D721Med (cell line): ENCODE data around the gene AQP1.

Experiments used
- DNase-seq: peaks from one replicate; pipeline ENCODE4 v3.0.0; 2011; ENCODE audit warnings: low spot score; ENCODE audit not compliant: insufficient read length
- FAIRE-seq: peaks from 2 replicates; lab custom pipeline; 2011; peaks lifted over from hg19 to GRCh38; lab: Jason Lieb, UNC
- CTCF ChIP-seq: IDR thresholded peaks from 2 replicates; pipeline ENCODE4 v1.5.1; 2012; ENCODE audit warnings: mild to moderate bottlenecking, control low read depth; ENCODE audit not compliant: insufficient read depth; ENCODE audit errors: missing control alignments

Gene AQP1

DNA sequence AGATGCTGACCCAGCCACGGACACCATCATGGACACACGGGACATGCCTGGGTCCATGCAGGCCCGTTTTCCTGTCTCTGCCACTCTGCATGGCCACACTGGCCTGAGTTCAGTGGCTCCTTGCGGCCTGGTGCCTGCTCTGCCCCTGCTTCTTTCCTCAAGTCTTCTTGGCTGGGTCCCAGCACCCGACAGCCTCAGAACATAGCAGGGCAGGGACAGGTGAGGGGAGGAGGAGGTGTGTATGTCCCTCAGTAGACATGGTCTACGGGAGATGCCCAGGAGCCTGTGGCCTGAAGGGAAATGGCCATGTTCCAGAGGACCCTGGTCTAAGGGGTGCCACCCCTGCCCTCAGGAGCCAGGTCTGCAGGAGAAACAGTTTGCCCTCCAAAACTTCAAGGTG, 2.2 kb upstream of the AQP1 start:
- TF ChIP-seq CTCF = no peak
- no peak for FAIRE-seq

DNA sequence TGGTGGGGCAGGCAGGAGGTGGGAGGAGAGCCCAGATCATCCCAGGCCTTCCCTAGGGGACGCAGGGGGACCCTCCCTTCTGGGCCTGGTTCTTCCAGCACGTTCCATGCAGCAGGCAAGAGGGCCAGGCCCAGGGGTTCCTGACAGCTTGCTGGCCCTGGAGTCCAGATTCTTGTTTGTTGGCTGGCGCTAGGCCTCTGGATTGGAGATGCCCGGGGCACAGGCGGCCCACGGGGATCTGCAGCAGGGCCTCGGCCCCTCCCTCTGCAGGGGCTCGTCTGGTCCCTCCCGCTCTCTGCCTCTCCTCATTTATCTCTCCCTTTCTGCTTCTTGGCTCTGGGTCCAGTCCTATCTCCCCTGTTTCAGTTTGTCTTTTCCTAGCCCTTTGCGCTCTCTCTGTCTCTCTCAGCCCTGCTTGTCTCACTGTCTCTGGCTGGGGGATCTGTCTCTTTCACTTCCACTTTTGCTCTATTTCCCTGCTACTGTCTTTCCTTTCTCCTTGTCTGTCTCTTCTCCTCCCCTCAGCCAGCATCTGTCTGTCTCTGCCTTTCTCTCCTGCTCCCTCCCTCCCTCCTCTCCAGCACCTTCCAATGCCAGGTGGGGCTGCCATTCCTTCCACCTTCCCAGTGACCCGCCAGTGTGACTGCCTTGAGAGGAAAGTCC, 1.1 kb upstream of the AQP1 start:
- no peak for FAIRE-seq

More for the DNA sequence above, 2.2 kb upstream of the AQP1 start:
- DNase-seq = no peak

DNA sequence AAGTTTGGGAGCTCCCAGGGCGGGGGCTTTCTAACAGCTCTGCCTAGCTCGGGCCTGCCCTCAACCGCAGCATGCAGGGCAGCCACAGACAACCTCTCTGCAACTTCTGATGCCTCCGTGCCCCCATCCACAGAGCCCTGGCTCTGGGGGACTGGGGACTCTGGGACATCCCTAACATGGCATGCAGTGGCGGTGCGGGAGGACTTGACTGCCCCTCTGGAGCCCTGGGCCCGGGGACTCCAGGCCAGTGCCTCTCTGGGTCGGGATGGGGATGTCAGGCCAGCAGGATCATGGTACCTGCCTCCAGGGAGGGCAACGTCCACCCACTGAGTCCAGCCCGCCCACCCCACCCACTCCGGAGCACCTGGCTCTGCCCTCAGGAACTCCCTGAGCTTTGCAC, 520 bp upstream of the AQP1 start:
- FAIRE-seq (no peak), DNase-seq (no peak)
- TF ChIP-seq CTCF = no peak

More for the DNA sequence above, 1.1 kb upstream of the AQP1 start:
- no peak for TF ChIP-seq CTCF
- no peak for DNase-seq

DNA sequence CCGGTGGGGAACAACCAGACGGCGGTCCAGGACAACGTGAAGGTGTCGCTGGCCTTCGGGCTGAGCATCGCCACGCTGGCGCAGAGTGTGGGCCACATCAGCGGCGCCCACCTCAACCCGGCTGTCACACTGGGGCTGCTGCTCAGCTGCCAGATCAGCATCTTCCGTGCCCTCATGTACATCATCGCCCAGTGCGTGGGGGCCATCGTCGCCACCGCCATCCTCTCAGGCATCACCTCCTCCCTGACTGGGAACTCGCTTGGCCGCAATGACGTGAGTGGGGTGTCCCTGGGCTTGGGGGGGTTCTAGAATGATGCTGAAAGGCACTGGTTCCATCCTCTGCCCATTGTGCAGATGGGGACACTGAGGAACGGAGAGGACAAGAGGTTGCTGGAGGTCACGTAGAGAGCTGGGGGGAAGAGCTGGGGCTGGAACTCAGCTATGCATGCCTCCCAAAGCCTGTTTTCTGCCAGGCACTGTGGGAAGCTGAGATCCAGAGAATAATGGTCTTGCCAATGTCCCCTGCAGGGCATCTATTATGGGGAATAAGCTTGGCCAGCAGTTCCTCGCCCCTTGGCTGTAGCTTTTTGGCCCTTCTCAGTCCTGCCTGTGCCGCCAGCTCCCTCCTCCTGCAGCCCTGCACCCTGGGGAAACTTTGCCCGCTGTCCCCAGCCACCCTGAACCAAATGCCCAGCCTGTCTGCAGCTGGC, 523 bp downstream of the AQP1 start:
- TF ChIP-seq CTCF = no peak
- FAIRE-seq (no peak), DNase-seq (no peak)

- no peak for TF ChIP-seq CTCF
- no peak for DNase-seq
- no peak for FAIRE-seq
Observed at GRCh38 chr7:30912731-30912985, 1.0 kb downstream of the AQP1 start.

DNA sequence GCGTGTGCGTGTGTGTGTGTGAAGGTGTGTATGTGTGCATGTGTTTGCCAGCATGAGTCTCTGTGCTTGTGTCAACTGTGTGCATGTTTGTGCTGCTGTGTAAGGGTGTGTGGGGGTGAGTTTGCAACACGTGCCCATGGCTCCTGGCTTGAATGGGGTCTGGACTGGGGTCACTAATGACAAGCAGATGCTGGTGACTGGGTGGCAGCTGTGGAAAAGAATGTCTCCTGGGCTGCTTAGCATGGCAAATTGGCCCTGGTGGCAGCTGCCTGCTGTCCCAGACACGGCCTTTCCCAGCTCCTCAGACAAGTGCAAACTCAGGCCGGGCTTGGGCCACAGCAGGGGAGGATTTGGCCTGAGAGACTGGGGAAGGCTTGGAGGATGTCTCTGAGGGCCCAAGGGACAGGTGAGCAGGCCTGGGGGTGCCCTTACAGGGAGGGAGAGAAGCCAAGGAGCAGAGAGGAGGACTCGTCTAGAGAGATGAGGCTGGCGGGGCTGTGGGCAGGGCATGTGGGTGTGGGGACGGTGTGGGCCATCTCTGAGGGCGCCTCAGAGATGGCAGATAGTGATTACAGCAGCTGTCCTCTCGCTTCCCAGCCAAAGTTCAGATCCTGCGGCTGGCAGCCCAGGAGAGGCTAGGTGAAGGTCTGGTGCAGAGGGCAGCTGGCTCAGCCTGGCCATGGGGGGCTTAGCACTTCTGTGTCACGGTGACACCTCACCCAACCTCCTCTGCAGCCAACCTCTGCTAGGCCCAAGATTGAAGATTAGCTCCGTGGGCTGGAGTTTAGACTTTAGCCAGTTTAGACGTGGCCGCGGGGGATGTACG, 1.5 kb downstream of the AQP1 start:
- DNase-seq = no peak
- no peak for TF ChIP-seq CTCF
- no peak for FAIRE-seq
